T-helper 2 cell (primary cell): ENCODE data around the gene TNFAIP3.
"Not testable (repeated sequence)": the region's sequence is repeated elsewhere in the genome, so short reads cannot be mapped to it uniquely, and the experiment has no call there.

Experiments used
- DNase-seq, 5 experiments: peaks; one replicate each; pipeline versions ENCODE4 v3.0.0 to v3.0.0-alpha.2; 2012 to 2022

Gene TNFAIP3

DNA sequence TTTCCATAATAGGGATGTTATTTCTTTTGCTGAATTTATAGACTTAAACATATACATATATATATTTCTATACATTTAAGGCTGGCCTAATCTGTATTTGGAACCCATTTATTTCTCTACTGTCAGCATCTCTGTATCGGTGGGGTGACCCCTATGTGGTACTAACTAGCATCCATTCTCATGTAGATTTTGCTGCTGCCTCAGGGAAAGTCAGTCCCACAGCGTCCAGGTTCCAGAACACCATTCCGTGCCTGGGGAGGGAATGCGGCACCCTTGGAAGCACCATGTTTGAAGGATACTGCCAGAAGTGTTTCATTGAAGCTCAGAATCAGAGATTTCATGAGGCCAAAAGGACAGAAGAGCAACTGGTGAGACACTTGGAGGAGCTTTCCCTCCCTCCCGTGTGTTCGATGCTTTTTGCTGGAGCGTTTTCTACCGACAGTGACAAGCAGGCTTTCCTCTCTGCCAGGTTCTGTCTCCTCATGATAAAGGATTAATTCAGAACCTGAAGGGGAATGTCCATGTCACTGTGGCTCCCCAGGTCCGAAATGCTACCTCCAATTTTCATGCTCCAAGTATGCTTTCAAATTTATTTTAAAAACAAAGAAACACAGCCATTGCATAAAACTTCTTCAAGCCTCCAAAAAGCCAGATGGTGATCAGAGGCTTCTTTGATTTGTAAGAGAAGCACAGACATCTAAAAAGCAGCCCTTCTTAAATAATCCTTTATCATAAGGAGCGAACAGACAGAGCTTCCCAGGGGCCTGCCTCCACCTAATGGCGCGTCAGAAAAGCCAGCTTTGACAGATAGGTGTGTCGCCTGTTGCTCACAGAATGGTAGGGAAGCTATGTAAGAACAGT, 13.1 kb downstream of the TNFAIP3 start:
- peak in 1 of 5 experiments; percentile 32 for DNase-seq

- peak in 2 of 5 experiments; percentile 49 to 59 for DNase-seq
Observed at GRCh38 chr6:137880746-137881521, 13.9 kb downstream of the TNFAIP3 start.

- peak in 1 of 5 experiments; percentile 44 for DNase-seq
Observed at GRCh38 chr6:137881522-137881886, 14.4 kb downstream of the TNFAIP3 start.

- DNase-seq: peak in 3 of 5 experiments; percentile 37 to 69 (median 43)
Observed at GRCh38 chr6:137882225-137882961, 15.3 kb downstream of the TNFAIP3 start.

GRCh38 chr6:137883400-137884148, 16.5 kb downstream of the TNFAIP3 start:
- DNase-seq: peak in 2 of 5 experiments; percentile 38 to 71

DNA sequence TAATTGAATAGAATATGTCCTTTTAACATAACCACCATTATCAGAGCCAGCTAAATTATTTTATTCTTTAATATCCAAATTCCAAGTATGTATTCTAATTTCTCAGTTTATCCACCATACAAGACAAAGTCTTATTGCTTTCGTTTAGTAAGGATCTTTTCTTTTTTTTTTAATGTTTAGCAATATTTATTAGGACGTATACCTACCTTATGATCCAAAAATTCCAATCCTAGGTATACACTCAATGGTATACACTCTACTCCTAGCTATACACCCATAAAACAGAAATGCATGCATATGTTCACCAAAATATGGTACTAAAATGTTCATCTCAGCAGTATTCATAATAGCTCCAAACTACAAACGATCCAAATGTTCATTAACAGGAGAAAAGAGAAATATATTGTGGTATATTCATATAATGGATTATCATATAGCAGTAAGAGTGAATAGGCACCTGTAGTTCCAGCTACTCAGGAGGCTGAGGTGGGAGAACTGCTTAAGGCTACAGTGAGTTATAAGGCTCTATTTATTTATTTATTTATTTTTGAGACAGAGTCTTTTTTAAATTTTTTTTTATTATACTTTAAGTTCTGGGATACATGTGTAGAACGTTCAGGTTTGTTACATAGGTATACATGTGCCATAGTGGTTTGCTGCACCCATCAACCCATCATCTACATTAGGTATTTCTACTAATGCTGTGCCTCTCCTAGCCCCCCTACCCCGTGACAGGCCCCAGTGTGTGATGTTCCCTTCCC, 17.3 kb downstream of the TNFAIP3 start:
- DNase-seq: peak in 1 of 5 experiments; percentile 46

GRCh38 chr6:137884910-137885229, 17.8 kb downstream of the TNFAIP3 start:
- DNase-seq: not testable (repeated sequence)

DNA sequence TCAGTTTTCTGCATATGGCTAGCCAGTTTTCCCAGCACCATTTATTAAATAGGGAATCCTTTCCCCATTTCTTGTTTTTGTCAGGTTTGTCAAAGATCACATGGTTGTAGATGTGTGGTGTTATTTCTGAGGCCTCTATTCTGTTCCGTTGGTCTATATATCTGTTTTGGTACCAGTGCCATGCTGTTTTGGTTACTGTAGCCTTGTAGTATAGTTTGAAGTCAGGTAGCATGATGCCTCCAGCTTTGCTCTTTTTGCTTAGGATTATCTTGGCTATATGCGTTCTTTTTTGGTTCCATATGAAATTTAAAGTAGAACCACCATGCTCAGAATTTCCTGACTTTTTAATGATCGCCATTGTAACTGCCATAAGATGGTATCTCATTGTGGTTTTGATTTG, 19.2 kb downstream of the TNFAIP3 start:
- DNase-seq: not testable (repeated sequence)

DNA sequence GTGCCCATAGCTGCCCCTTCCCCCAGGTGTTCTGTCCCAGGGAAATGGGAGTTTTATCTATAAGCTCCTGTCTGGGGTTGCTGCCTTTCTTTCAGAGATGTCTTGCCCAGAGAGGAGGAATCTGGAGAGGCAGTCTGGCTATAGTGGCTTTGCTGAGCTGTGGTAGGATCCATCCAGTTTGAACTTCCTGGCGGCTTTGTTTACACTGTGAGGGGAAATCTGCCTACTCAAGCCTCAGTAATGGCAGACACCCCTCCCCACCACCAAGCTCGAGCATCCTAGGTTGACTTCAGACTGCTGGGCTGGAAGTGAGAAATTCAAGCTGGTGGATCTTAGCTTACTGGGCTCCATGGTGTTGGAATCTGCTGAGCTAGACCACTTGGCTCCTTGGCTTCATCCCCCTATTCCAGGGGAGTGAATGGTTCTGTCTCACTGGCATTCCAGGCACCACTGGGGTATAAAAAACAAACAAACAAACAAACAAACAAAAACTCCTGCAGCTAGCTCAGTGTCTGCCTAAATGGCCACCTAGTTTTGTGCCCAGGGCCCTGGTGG, 24.0 kb downstream of the TNFAIP3 start:
- DNase-seq: no peak

- DNase-seq: no peak
Observed at GRCh38 chr6:137892271-137892708, 25.2 kb downstream of the TNFAIP3 start.

- no peak for DNase-seq
Observed at GRCh38 chr6:137893181-137893580, 26.1 kb downstream of the TNFAIP3 start.

- no peak for DNase-seq
Observed at GRCh38 chr6:137893726-137894125, 26.7 kb downstream of the TNFAIP3 start.

DNA sequence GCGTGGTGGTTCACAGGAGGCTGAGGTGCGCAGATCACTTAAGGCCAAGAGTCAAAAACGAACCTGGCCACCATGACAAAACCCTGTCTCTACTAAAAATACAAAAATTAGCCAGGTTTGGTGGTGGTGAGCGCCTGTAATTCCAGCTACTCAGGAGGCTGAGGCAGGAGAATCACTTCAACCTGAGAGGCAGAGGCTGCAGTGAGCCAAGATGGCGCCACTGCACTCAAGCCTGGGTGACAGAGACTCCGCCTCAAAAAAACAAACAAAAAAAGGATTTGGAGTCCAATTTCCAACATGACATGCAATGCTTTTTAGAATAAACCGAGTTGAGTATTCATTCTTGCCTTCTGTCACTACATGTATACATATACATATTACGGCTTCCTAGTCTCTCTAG, 27.3 kb downstream of the TNFAIP3 start:
- not testable (repeated sequence) for DNase-seq

DNA sequence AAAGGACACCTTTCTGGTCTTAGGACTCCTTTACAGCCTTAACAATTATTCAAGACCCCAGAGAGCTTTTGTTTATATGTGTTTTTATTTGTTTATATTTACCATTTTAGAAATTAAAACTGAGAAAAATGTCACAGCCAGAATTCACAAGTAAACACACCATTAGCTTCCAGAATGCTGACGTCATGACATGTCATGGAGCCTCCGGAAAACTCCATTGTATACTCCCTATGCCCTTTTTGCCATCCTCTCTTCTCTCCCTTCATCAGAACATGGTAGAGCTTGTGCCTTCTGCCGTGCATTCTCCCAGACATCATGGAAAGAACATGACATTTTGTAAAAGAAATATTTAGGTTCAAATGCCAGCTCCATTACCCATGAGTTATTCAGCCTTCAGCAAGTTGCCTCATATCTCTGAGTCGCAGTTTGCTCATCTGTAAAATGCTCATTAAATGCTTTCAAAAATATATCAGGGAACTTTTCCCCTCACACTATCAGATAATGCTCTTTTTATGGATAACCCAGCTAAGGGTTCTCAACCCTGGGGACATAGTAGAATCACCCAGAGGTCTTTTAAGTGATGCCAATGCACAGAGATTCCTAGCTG, 27.8 kb downstream of the TNFAIP3 start:
- no peak for DNase-seq

DNA sequence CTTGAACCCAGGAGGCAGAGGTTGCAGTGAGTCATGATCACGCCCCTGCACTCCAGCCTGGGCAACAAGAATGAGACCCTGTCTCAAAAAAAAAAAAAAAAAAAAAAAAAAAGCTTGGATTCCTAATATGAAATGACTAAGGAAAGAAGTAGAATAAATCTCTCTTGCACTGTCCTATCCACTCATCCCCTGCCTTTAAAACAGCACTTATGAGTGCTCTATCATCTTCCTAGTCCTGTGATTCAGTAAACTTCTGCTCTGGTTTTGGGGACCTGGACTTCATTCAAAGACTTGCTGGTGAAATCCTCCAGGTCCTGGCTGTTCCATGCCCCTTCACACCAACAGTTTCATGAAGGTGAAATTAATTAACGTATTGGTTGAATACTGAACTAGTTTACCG, 29.6 kb downstream of the TNFAIP3 start:
- no peak for DNase-seq

DNA sequence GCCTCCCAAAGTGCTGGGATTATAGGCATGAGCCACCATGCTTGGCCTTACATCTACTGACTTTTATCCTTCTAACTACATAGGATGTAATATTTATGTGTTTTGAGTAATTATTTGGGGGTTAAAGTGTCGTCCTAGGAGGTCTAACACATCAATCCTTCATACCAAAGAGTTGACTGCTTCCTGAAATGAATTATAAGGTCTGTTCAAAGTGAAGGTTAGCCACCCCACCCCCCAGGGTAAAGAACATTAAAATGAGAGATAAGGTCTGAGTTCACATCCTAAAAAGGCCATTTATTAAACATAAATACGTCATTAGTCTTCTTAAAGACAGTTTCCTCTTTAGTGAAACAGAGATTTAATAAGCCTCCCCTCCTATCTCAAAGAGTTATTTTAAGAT, 33.8 kb downstream of the TNFAIP3 start:
- DNase-seq: no peak

DNA sequence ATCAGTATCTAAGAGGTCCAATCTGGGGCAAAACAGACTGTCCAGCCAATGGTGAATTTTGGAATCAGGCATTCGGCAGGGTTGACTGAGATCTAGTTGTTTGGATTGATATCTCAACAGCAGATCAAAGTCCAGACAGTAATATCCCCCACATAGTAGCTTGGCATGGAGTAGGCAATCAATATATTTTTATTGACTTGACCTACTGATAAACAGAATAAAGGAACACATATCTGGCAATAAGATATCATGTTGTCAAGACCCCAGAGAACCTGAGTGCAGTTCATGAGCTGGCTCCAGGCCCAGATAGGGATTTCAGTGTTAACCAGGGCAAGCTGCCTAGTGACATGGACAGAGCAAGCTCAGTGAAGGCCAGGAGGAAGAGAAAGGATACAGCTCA, 34.4 kb downstream of the TNFAIP3 start:
- DNase-seq: no peak

DNA sequence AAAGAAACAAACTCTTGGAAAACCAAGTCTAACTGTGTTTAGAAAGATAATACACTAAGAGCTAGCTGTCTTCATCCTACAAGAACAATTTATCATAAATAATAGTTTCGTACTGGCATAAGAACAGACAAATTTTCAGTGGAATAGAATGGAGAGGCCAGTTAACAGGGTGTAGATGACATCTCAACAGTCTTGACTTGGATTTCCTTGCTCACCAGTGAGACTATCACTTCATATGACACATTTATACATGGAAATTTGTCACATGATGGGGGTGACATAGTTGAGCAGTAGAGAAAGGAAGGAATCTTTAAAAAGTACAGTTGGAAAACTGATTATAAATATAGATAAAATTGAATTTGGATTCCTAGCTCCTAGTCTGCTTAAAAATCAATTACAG, 35.6 kb downstream of the TNFAIP3 start:
- no peak for DNase-seq

- DNase-seq: no peak
Observed at GRCh38 chr6:137903274-137903932, 36.3 kb downstream of the TNFAIP3 start.
